Left cardiac atrium (tissue), 4 donors: ENCODE measurements around the gene FMNL3. TPM values are rescaled to one million over a fixed set of nuclear protein-coding genes. Genes with fewer than 3 reads are reported as not detected.
"Not testable (repeated sequence)": the region's sequence is repeated elsewhere in the genome, so short reads cannot be mapped to it uniquely, and the experiment has no call there.

Experiments
- ATAC-seq, 2 donors: fragments of 200-7000 bp; cut with Tn5 transposase; one replicate each; pipeline ENCODE4 v1.9.1; 2020; ENCODE audit warnings: mild to moderate bottlenecking in 2 of 2, moderate library complexity in 2 of 2
- DNase-seq: peaks from one replicate; pipeline ENCODE4 v3.0.0-alpha.2; 2020
- intact Hi-C, 2 donors: fragments of 100-400 bp; cut with DNase I; formaldehyde crosslinking; loops; one replicate each; pipeline versions ENCODE4 v1.14.1 to v1.15.1; 2022 to 2023
- total RNA-seq, 2 donors: library from RNA; stranded (reverse); fragmentation: NEBNext Ultra II Directional; extraction: Animal tissue kit (Norgen Biotek cat#: 25700); gene quantifications; one replicate each; pipeline ENCODE4 v1.2.1, GENCODE V29; 2021
- donor health status: DM: no; HTN: yes; CAD: no.
- donor health status: DM: no; HTN: yes; CAD: no; lungs with severe emphysema.
- donor health status: DM: yes; HTN: yes; CAD: no.
- donor health status: Dilated cardiomyopathy.

FMNL3 gene
- total RNA-seq, 2 donors from 2014 or later: 12.2 to 21.2 TPM

GRCh38 chr12:49721355-49721754 is 14.2 kb upstream of the FMNL3 start:
- ATAC-seq, DNase-seq, intact Hi-C loops: not testable (repeated sequence)

DNA sequence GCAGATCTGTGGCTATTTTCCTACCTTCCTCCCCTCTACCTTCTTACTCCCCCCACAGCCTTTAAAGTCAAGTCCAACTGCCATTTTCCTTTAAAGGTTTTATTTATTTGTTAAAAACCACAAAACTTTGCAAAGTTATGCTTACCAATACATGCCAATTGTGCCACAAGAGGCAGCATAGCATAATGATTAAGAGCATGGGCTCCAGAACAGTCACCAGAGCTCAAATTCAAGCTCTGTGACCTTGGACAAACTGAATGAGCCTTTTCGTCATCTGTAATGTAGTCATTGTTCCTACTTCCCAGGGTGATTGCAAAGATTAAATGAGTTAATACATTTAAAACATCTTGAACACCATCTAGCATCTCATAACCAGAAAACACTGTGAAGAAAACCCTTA is 13.0 kb upstream of the FMNL3 start:
- no peak for DNase-seq
- intact Hi-C loops: no loop called here
- no peak for ATAC-seq

DNA sequence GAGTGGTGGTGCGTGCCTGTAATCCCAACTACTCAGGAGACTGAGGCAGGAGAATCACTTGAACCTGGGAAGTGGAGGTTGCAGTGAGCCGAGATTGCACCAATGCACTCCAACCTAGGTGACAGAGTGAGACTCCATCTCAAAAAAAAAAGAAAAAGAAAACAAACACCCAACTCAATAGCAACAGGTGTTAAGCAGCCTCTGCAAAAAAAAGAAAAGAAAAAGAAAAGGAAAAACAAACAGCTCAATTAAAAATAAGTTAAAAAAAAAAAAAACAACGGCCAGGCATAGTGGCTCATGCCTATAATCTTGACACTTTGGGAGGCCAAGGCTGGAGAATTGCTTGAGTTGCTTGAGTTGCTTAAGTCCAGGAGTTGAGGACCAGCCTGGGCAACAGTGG is 10.6 kb upstream of the FMNL3 start:
- DNase-seq, ATAC-seq, intact Hi-C loops: not testable (repeated sequence)

DNA sequence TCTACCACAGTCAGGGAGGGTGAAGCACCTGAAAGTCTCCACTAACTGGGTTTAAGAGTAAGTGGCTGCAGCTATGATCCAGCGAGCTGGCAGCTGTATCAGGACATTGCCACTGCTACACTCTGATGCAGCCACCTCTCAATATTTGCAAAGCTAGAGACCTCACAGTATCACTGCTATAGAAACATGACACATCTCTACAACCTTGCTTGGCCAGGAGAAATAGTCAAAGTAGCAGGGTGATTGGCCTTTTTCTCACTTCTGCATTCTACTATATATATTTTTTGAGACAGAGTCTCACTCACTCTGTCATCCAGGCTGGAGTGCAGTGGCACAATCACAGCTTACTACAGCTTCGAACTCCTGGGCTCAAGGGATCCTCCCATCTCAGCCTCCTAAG is 9.3 kb upstream of the FMNL3 start:
- intact Hi-C loops: no loop called here
- DNase-seq: no peak
- ATAC-seq: no peak

DNA sequence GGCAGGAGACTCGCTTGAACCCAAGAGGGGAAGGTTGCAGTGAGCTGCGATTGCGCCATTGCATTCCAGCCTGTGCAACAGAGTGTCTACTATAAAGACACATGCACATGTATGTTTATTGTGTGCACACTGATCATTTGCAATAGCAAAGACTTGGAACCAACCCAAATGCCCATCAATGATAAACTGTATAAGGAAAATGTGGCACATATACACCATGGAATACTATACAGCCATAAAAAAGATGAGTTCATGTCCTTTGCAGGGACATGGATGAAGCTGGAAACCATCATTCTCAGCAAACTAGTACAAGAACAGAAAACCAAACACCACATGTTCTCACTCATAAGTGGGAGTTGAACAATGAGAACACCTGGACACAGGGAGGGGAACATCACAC is 6.7 kb upstream of the FMNL3 start:
- intact Hi-C loops, DNase-seq, ATAC-seq: not testable (repeated sequence)

DNA sequence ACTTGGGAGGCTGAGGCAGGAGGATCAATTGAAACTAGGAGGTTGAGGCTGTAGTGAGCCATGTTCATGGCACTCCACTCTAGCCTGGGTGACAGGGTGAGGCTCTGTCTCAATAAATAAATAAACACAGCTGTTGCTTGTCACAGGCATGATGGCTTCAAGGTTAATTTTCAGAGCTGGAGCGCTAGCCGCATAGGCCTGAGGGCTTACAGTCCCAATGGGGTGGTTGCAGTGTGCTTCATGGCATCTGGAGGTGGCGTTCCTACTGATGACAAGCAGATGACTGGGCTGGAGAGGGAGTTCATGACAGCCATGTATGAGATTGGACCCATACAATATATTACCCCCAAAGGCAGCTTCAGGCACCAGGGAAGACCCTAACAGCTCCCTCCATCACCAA is 1.6 kb upstream of the FMNL3 start:
- ATAC-seq: no peak
- no peak for DNase-seq
- intact Hi-C loops: no loop called here

GRCh38 chr12:49707812-49708147 is 575 bp upstream of the FMNL3 start:
- intact Hi-C loops: loop anchor here (1.0 to 2.0 kb wide), 3 partner anchors 35 to 63 kb away; no protein-coding TSS in a partner anchor
- ATAC-seq (no peak), DNase-seq (no peak)

- intact Hi-C loops: loop anchor here (1.0 to 2.0 kb wide), 3 partner anchors 34 to 62 kb away; no protein-coding TSS in a partner anchor
- ATAC-seq (peak; percentile 19 to 31), DNase-seq (peak; percentile 55)
Observed at GRCh38 chr12:49706351-49707127, 666 bp downstream of the FMNL3 start.

GRCh38 chr12:49705479-49706134 is 1.6 kb downstream of the FMNL3 start:
- intact Hi-C loops: loop anchor here (2.0 kb wide), 2 partner anchors 33 to 61 kb away; no protein-coding TSS in a partner anchor
- ATAC-seq: peak in 1 of 2 donors; percentile 34

GRCh38 chr12:49703647-49704137 is 3.5 kb downstream of the FMNL3 start:
- no peak for ATAC-seq
- no peak for DNase-seq
- intact Hi-C loops: loop anchor here in 1 of 2 donors (5.0 kb wide), 1 partner anchor 41 kb away; no protein-coding TSS in a partner anchor

More at GRCh38 chr12:49705479-49706134, 1.6 kb downstream of the FMNL3 start:
- peak; percentile 71 for DNase-seq

- DNase-seq: no peak
- intact Hi-C loops: loop anchor here in 1 of 2 donors (5.0 kb wide), 1 partner anchor 40 kb away; no protein-coding TSS in a partner anchor
- no peak for ATAC-seq
Observed at GRCh38 chr12:49702676-49703215, 4.5 kb downstream of the FMNL3 start.

GRCh38 chr12:49702009-49702408 is 5.2 kb downstream of the FMNL3 start:
- no peak for DNase-seq
- ATAC-seq: no peak
- intact Hi-C loops: loop anchor here in 1 of 2 donors (5.0 kb wide), 1 partner anchor 40 kb away; no protein-coding TSS in a partner anchor

- intact Hi-C loops: no loop called here
- ATAC-seq: peak; percentile 74 to 80
- DNase-seq: peak; percentile 53
Observed at GRCh38 chr12:49698619-49699545, 8.3 kb downstream of the FMNL3 start.

- no peak for DNase-seq
- intact Hi-C loops: no loop called here
- no peak for ATAC-seq
Observed at GRCh38 chr12:49697808-49698207, 9.4 kb downstream of the FMNL3 start.

DNA sequence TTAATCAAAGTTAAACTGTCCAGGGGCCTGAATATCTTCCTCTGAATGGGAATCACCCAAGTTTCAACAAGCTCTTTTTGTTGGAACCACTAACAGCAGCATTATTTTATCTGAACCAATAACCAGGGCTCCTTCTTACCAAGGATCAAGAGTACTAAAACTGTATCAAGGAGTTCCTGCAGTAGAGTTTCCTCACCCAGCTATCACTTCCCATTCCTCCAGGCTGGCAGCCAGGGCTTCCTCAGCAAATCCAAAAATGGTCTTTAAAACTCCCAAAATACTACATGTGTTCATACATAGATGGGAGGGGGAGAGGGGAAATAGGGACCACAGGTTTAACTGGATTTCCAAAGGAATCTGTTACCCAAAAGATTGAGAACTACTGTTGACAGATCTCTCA is 10.5 kb downstream of the FMNL3 start:
- DNase-seq (no peak), ATAC-seq (no peak)
- intact Hi-C loops: no loop called here

- ATAC-seq: no peak
- intact Hi-C loops: no loop called here
- DNase-seq: no peak
Observed at GRCh38 chr12:49693931-49694444, 13.2 kb downstream of the FMNL3 start.

DNA sequence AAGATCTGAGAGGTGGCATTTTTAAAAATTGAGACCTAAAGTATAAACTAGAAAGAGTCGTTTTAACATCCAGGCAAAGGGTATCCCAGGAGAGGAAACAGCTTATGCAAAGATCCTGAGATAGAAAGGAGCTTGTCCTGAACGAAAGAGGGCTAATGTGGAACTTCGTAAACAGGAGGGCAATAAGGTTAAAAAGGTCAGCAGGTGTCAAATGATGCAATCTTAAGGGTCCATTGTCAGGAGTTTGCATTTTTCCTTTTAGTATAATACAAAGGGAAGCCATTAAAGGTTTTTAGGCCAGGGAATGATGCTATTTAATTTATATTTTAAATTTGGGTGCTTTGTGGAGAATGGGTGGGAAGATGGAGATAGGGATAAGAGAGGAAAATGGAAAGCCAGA is 14.4 kb downstream of the FMNL3 start:
- no peak for ATAC-seq
- intact Hi-C loops: no loop called here
- no peak for DNase-seq

- intact Hi-C loops: no loop called here
- no peak for DNase-seq
- no peak for ATAC-seq
Observed at GRCh38 chr12:49689785-49690184, 17.4 kb downstream of the FMNL3 start.

- ATAC-seq: no peak
- intact Hi-C loops: no loop called here
- no peak for DNase-seq
Observed at GRCh38 chr12:49689237-49689636, 18.0 kb downstream of the FMNL3 start.
